H1 (cell line): ENCODE measurements around the gene WDFY4.

Experiments
- POLR2A ChIP-seq, 2 experiments: IDR thresholded peaks; 1 replicate in 1 of 2; 2 replicates in 1 of 2; pipeline ENCODE4 v1.6.1; 2011; ENCODE audit warnings: low read depth in 2 of 2, low read length in 2 of 2, mild to moderate bottlenecking in 2 of 2; ENCODE audit errors: control extremely low read depth in 1 of 2
- RXRA ChIP-seq: IDR thresholded peaks from 2 replicates; pipeline ENCODE4 v1.6.1; 2011; ENCODE audit warnings: low read depth, mild to moderate bottlenecking, low read length, moderate library complexity; ENCODE audit not compliant: insufficient read depth
- TEAD4 ChIP-seq: IDR thresholded peaks from 2 replicates; pipeline ENCODE4 v1.6.1; 2012; ENCODE audit warnings: low read depth, low read length, inconsistent platforms, mixed read lengths
- TF ChIP-seq, protein P1 (sequence below), 3 experiments: IDR thresholded peaks; 1 replicate in 2 of 3; 2 replicates in 1 of 3; pipeline versions ENCODE4 v1.5.1 to v1.6.1; 2011; ENCODE audit warnings: low read length in 3 of 3, mild to moderate bottlenecking in 3 of 3, inconsistent platforms in 2 of 3, low read depth in 1 of 3, moderate library complexity in 1 of 3; ENCODE audit not compliant: insufficient read depth in 1 of 3; ENCODE audit errors: control extremely low read depth in 1 of 3

DNA sequence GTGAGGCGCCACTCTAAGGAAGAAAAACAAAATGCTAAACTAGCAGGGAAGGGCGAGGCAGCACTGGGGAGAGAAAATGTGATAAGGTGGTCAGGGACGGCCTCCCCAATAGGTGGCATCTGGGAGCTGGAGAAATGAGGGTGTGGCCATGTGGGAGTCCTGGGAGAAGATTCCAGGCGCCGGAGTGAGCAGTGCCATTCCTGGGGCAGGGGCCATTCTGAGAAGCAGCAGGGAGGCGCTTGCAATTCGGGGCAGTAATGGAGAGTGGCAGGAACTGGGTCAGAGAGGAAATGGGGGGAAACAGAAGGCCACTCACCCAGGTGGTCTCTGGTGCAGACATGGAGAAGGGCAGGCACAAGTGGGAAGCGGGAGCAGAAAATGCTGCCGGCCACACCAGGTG lies 316.7 kb downstream of the WDFY4 start:
- TF ChIP-seq, protein P1, sequence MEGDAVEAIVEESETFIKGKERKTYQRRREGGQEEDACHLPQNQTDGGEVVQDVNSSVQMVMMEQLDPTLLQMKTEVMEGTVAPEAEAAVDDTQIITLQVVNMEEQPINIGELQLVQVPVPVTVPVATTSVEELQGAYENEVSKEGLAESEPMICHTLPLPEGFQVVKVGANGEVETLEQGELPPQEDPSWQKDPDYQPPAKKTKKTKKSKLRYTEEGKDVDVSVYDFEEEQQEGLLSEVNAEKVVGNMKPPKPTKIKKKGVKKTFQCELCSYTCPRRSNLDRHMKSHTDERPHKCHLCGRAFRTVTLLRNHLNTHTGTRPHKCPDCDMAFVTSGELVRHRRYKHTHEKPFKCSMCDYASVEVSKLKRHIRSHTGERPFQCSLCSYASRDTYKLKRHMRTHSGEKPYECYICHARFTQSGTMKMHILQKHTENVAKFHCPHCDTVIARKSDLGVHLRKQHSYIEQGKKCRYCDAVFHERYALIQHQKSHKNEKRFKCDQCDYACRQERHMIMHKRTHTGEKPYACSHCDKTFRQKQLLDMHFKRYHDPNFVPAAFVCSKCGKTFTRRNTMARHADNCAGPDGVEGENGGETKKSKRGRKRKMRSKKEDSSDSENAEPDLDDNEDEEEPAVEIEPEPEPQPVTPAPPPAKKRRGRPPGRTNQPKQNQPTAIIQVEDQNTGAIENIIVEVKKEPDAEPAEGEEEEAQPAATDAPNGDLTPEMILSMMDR (IDR thresholded peaks at IDR 0.05; ENCODE audit: control extremely low read depth in 1 of 3, insufficient read depth in 1 of 3, low read depth in 1 of 3, low read length in 3 of 3) = peak; percentile 51 to 54 (median 53)
- no peak for TF ChIP-seq RXRA
- peak; percentile 46; the same call in 1 of the 2 replicates for TF ChIP-seq TEAD4
- TF ChIP-seq POLR2A (IDR thresholded peaks at IDR 0.05; ENCODE audit: control extremely low read depth in 1 of 2, low read depth in 2 of 2, low read length in 2 of 2) = no peak
